SK-N-SH (cell line): Measurements from ENCODE around the gene ODAD3.

ENCODE experiments used
- CTCF ChIP-seq: fragments of 200-600 bp; sonication (generic); IDR thresholded peaks from 2 replicates; pipeline ENCODE4 v1.6.1; 2017; ENCODE audit warnings: antibody characterized with exemption, mild to moderate bottlenecking, moderate library complexity
- FOXM1 ChIP-seq: IDR thresholded peaks from 2 replicates; pipeline ENCODE4 v1.4.0; 2012; ENCODE audit warnings: low read depth, mild to moderate bottlenecking
- JUND ChIP-seq: IDR thresholded peaks from 2 replicates; pipeline ENCODE4 v1.4.0; 2012
- MAX ChIP-seq: IDR thresholded peaks from 2 replicates; pipeline ENCODE4 v1.4.0; 2012; ENCODE audit warnings: low read depth
- MEF2A ChIP-seq: IDR thresholded peaks from 2 replicates; pipeline ENCODE4 v1.4.0; 2012; ENCODE audit warnings: low read depth, borderline replicate concordance
- MXI1 ChIP-seq: IDR thresholded peaks from 2 replicates; pipeline ENCODE4 v1.6.1; 2012; ENCODE audit warnings: mild to moderate bottlenecking, low read depth, low read length, improper control_type of control experiment
- SMC3 ChIP-seq: IDR thresholded peaks from 2 replicates; pipeline ENCODE4 v1.6.1; 2012; ENCODE audit warnings: low read depth, low read length, improper control_type of control experiment
- TAF1 ChIP-seq: IDR thresholded peaks from 2 replicates; pipeline ENCODE4 v1.6.1; 2012; ENCODE audit warnings: low read depth, mild to moderate bottlenecking, low read length, moderate library complexity, borderline replicate concordance
- TEAD4 ChIP-seq: IDR thresholded peaks from 2 replicates; pipeline ENCODE4 v1.4.0; 2012; ENCODE audit warnings: mild to moderate bottlenecking, borderline replicate concordance; ENCODE audit not compliant: insufficient read depth
- USF2 ChIP-seq: fragments of 150-350 bp; IDR thresholded peaks from 2 replicates; pipeline ENCODE4 v1.6.1; 2017; ENCODE audit warnings: antibody characterized with exemption, low read length, low read depth, borderline replicate concordance
- YY1 ChIP-seq: IDR thresholded peaks from 2 replicates; pipeline ENCODE4 v1.4.0; 2012; ENCODE audit warnings: low read depth, mild to moderate bottlenecking
- TF ChIP-seq, protein P1 (sequence below): IDR thresholded peaks from 2 replicates; pipeline ENCODE4 v1.6.1; 2012; ENCODE audit warnings: mild to moderate bottlenecking, low read depth, low read length, moderate library complexity

DNA sequence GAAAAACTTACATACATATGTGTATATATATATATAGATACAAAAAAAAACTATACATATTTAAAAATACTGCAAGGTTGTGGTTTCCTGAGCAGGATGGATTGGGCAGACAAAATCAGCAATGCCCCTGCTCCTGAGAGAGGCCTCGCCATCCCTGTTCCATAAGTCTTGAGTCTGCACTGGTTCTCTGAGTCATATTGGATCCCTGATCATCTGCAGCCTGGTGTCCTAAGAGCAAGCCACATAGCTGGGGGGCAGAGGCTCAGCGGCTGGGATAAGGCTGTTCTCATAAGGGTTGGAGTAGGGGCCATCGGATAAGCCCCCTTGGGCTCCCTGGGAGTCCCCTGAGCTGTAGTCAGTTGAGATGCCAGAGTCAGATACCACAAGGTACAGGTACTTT is 57.2 kb downstream of the ODAD3 start:
- no peak for TF ChIP-seq TEAD4
- TF ChIP-seq CTCF, result no peak
- no peak for TF ChIP-seq SMC3
- TF ChIP-seq MEF2A, result no peak
- TF ChIP-seq MAX, result no peak
- no peak for TF ChIP-seq USF2
- no peak for TF ChIP-seq MXI1
- TF ChIP-seq, protein P1, sequence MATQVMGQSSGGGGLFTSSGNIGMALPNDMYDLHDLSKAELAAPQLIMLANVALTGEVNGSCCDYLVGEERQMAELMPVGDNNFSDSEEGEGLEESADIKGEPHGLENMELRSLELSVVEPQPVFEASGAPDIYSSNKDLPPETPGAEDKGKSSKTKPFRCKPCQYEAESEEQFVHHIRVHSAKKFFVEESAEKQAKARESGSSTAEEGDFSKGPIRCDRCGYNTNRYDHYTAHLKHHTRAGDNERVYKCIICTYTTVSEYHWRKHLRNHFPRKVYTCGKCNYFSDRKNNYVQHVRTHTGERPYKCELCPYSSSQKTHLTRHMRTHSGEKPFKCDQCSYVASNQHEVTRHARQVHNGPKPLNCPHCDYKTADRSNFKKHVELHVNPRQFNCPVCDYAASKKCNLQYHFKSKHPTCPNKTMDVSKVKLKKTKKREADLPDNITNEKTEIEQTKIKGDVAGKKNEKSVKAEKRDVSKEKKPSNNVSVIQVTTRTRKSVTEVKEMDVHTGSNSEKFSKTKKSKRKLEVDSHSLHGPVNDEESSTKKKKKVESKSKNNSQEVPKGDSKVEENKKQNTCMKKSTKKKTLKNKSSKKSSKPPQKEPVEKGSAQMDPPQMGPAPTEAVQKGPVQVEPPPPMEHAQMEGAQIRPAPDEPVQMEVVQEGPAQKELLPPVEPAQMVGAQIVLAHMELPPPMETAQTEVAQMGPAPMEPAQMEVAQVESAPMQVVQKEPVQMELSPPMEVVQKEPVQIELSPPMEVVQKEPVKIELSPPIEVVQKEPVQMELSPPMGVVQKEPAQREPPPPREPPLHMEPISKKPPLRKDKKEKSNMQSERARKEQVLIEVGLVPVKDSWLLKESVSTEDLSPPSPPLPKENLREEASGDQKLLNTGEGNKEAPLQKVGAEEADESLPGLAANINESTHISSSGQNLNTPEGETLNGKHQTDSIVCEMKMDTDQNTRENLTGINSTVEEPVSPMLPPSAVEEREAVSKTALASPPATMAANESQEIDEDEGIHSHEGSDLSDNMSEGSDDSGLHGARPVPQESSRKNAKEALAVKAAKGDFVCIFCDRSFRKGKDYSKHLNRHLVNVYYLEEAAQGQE, result no peak
- TF ChIP-seq FOXM1, result no peak
- no peak for TF ChIP-seq YY1
- no peak for TF ChIP-seq JUND
- no peak for TF ChIP-seq TAF1
